ENCODE results near the gene GTF2A2.
"Not testable (repeated sequence)": the region's sequence is repeated elsewhere in the genome, so short reads cannot be mapped to it uniquely, and the experiment has no call there.

Gene GTF2A2

GRCh38 chr15:59674361-59674877, 17.1 kb upstream of the GTF2A2 start:
- no peak for DNase-seq (ENCODE audit: low read depth in 4 of 4, low spot score in 1 of 4)

- DNase-seq (ENCODE audit: low read depth in 4 of 4, low spot score in 1 of 4) = no peak
Measured at GRCh38 chr15:59668556-59668955, 11.2 kb upstream of the GTF2A2 start.

GRCh38 chr15:59662260-59662659, 4.9 kb upstream of the GTF2A2 start:
- DNase-seq (ENCODE audit: low read depth in 4 of 4, low spot score in 1 of 4) = no peak

GRCh38 chr15:59659366-59659765, 2.1 kb upstream of the GTF2A2 start:
- no peak for DNase-seq (ENCODE audit: low read depth in 4 of 4, low spot score in 1 of 4)

GRCh38 chr15:59657635-59658125, 365 bp upstream of the GTF2A2 start:
- DNase-seq (ENCODE audit: low read depth in 4 of 4, low spot score in 1 of 4) = no peak

GRCh38 chr15:59654046-59654445, 3.3 kb downstream of the GTF2A2 start:
- DNase-seq (ENCODE audit: low read depth in 4 of 4, low spot score in 1 of 4) = no peak

GRCh38 chr15:59649603-59650002, 7.7 kb downstream of the GTF2A2 start:
- no peak for DNase-seq (ENCODE audit: low read depth in 4 of 4, low spot score in 1 of 4)

- DNase-seq (ENCODE audit: low read depth in 4 of 4, low spot score in 1 of 4) = no peak
Measured at GRCh38 chr15:59647085-59647484, 10.2 kb downstream of the GTF2A2 start.

- no peak for DNase-seq (ENCODE audit: low read depth in 4 of 4, low spot score in 1 of 4)
Measured at GRCh38 chr15:59646277-59646676, 11.0 kb downstream of the GTF2A2 start.

- not testable (repeated sequence) for DNase-seq (ENCODE audit: low read depth in 4 of 4, low spot score in 1 of 4)
Measured at GRCh38 chr15:59645812-59646211, 11.5 kb downstream of the GTF2A2 start.

- no peak for DNase-seq (ENCODE audit: low read depth in 4 of 4, low spot score in 1 of 4)
Measured at GRCh38 chr15:59644756-59645155, 12.6 kb downstream of the GTF2A2 start.

- DNase-seq (ENCODE audit: low read depth in 4 of 4, low spot score in 1 of 4) = no peak
Measured at GRCh38 chr15:59642351-59642750, 15.0 kb downstream of the GTF2A2 start.

GRCh38 chr15:59637507-59637906, 19.8 kb downstream of the GTF2A2 start:
- DNase-seq (ENCODE audit: low read depth in 4 of 4, low spot score in 1 of 4) = not testable (repeated sequence)

GRCh38 chr15:59636184-59636583, 21.1 kb downstream of the GTF2A2 start:
- no peak for DNase-seq (ENCODE audit: low read depth in 4 of 4, low spot score in 1 of 4)

GRCh38 chr15:59632714-59633113, 24.6 kb downstream of the GTF2A2 start:
- DNase-seq (ENCODE audit: low read depth in 4 of 4, low spot score in 1 of 4) = no peak

- peak in 2 of 4 experiments; percentile 4 to 32 for DNase-seq (ENCODE audit: low read depth in 4 of 4, low spot score in 1 of 4)
Measured at GRCh38 chr15:59622289-59622688, 35.0 kb downstream of the GTF2A2 start.

- no peak for DNase-seq (ENCODE audit: low read depth in 4 of 4, low spot score in 1 of 4)
Measured at GRCh38 chr15:59618406-59618805, 38.9 kb downstream of the GTF2A2 start.

GRCh38 chr15:59616379-59616778, 40.9 kb downstream of the GTF2A2 start:
- no peak for DNase-seq (ENCODE audit: low read depth in 4 of 4, low spot score in 1 of 4)

GRCh38 chr15:59615661-59616060, 41.7 kb downstream of the GTF2A2 start:
- no peak for DNase-seq (ENCODE audit: low read depth in 4 of 4, low spot score in 1 of 4)

- no peak for DNase-seq (ENCODE audit: low read depth in 4 of 4, low spot score in 1 of 4)
Measured at GRCh38 chr15:59614153-59614552, 43.2 kb downstream of the GTF2A2 start.

- DNase-seq (ENCODE audit: low read depth in 4 of 4, low spot score in 1 of 4) = no peak
Measured at GRCh38 chr15:59611276-59612260, 45.7 kb downstream of the GTF2A2 start, which contains the start of gene GCNT3. TSS of gene GCNT3 (plus strand) at chr15:59611783. CDS start at chr15:59618239, 6,456 bp downstream.
